ENCODE results near the gene APC. TPM values are rescaled to one million over a fixed set of nuclear protein-coding genes. Genes with fewer than 3 reads are reported as not detected.

Gene APC
- total and polyA plus RNA-seq, 2 of the 13 experiments (the other 11 are each of a cell fraction or from before 2014, with no cell fraction given) = 6.1 to 19.0 TPM

- Histone ChIP-seq H4K20me1 (ENCODE audit: insufficient read depth, low read length) (no peaks in the 10 kb centered on the region), H3K4me3 (replicated peaks in 1 of 3; ENCODE audit: insufficient read depth in 1 of 3, low read depth in 2 of 3, low read length in 3 of 3) (no peak overlapping the region), H3K9ac (ENCODE audit: insufficient read depth, low read depth, low read length) (no peak overlapping the region), H3K36me3 (replicated peaks in 1 of 2; ENCODE audit: control insufficient read depth in 1 of 2, insufficient read depth in 2 of 2, low read length in 2 of 2) (no peaks in the 10 kb centered on the region), H2AFZ (ENCODE audit: low read length) (no peak overlapping the region), H3K4me2 (ENCODE audit: low read depth, low read length) (no peak overlapping the region), H3K27ac (ENCODE audit: extremely low read length, insufficient read depth, low read length) (no peak overlapping the region), H3K4me1 (ENCODE audit: insufficient read depth, low read length) (no peaks in the 10 kb centered on the region), H3K27me3 (ENCODE audit: control insufficient read depth in 1 of 2, insufficient read depth in 2 of 2, low read length in 2 of 2) (no peaks in the 10 kb centered on the region), H3K79me2 (ENCODE audit: insufficient read depth, low read length) (peaks cover 15% of the 10 kb centered on the region), H3K9me3 (ENCODE audit: low read length) (no peaks in the 10 kb centered on the region)
- no peak for FAIRE-seq
- CTCF ChIA-PET (ENCODE audit: low intra/inter-chr PET ratio, low total read pairs) = no interaction called here
- WGBS (ENCODE audit: low lambda C conversion rate) = 96% methylated on average over 4 of the region's 4 CpGs
- in situ Hi-C loops (cut with HindIII; ENCODE audit: extremely low pct_ligation_motif_present, low pct_unique_long_range_greater_than_20kb) (no loop called here), intact Hi-C loops (cut with micrococcal nuclease; ENCODE audit: unreplicated experiment) (no loop called here)
- DNase-seq (ENCODE audit: low spot score) = no peak
- no TSS peak for BruUV-seq (replicated peaks)
- TF ChIP-seq ZNF678 (CRISPR knock-in tag; IDR thresholded peaks at IDR 0.05) = no peak
- TF ChIP-seq ZNF777 (CRISPR knock-in tag; IDR thresholded peaks at IDR 0.05) = no peak
- no peak for TF ChIP-seq CREBL2 (CRISPR knock-in tag; IDR thresholded peaks at IDR 0.05; ENCODE audit: borderline replicate concordance)
- no peak for TF ChIP-seq ZNF614 (CRISPR knock-in tag; IDR thresholded peaks at IDR 0.05; ENCODE audit: borderline replicate concordance)
- TF ChIP-seq CENPBD1 (CRISPR knock-in tag; IDR thresholded peaks at IDR 0.05; ENCODE audit: borderline replicate concordance, low read depth) = no peak
- TF ChIP-seq ZMYM4 (CRISPR knock-in tag; IDR thresholded peaks at IDR 0.05) = no peak
- TF ChIP-seq, protein P1, sequence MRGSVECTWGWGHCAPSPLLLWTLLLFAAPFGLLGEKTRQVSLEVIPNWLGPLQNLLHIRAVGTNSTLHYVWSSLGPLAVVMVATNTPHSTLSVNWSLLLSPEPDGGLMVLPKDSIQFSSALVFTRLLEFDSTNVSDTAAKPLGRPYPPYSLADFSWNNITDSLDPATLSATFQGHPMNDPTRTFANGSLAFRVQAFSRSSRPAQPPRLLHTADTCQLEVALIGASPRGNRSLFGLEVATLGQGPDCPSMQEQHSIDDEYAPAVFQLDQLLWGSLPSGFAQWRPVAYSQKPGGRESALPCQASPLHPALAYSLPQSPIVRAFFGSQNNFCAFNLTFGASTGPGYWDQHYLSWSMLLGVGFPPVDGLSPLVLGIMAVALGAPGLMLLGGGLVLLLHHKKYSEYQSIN (CRISPR knock-in tag; IDR thresholded peaks at IDR 0.05; ENCODE audit: borderline replicate concordance) = no peak
- TF ChIP-seq, protein P2, sequence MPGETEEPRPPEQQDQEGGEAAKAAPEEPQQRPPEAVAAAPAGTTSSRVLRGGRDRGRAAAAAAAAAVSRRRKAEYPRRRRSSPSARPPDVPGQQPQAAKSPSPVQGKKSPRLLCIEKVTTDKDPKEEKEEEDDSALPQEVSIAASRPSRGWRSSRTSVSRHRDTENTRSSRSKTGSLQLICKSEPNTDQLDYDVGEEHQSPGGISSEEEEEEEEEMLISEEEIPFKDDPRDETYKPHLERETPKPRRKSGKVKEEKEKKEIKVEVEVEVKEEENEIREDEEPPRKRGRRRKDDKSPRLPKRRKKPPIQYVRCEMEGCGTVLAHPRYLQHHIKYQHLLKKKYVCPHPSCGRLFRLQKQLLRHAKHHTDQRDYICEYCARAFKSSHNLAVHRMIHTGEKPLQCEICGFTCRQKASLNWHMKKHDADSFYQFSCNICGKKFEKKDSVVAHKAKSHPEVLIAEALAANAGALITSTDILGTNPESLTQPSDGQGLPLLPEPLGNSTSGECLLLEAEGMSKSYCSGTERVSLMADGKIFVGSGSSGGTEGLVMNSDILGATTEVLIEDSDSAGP (CRISPR knock-in tag; IDR thresholded peaks at IDR 0.05; ENCODE audit: borderline replicate concordance) = no peak
- TF ChIP-seq ZNF850 (CRISPR knock-in tag; conservative IDR thresholded peaks at IDR 0.05) = no peak
- no peak for TF ChIP-seq ARNT (IDR thresholded peaks at IDR 0.05)
- no peak for TF ChIP-seq IKZF4 (CRISPR knock-in tag; IDR thresholded peaks at IDR 0.05; ENCODE audit: borderline replicate concordance, low read depth, not compliant biosample characterization)
- TF ChIP-seq XBP1 (CRISPR knock-in tag; IDR thresholded peaks at IDR 0.05) = no peak
- no peak for TF ChIP-seq MTA3 (CRISPR knock-in tag; IDR thresholded peaks at IDR 0.05)
- TF ChIP-seq TRIM22 (IDR thresholded peaks at IDR 0.05) = no peak
- TF ChIP-seq NCOR1 (IDR thresholded peaks at IDR 0.05; ENCODE audit: borderline replicate concordance, low read length) = no peak
- no peak for TF ChIP-seq MIER2 (CRISPR knock-in tag; IDR thresholded peaks at IDR 0.05)
- TF ChIP-seq ZNF503 (CRISPR knock-in tag; IDR thresholded peaks at IDR 0.05) = no peak
- no peak for ATAC-seq
- POLR2A ChIA-PET = no interaction called here
Observed at GRCh38 chr5:112724901-112725300, 12.8 kb upstream of the APC start.
